GM12865 (cell line): ENCODE data around the gene RIMS1.
A peak's percentile ranks its signal among the peaks of the same experiment; 100 is the strongest.

ENCODE experiments used
- DNase-seq: peaks from one replicate; pipeline ENCODE4 v3.0.0; 2010; ENCODE audit warnings: low read depth
- H3K4me3 ChIP-seq: 2 replicates; pipeline ENCODE4 v1.5.1; 2011; ENCODE audit warnings: mild to moderate bottlenecking, low read depth, low read length, control low read depth
- CTCF ChIP-seq: IDR thresholded peaks from 2 replicates; pipeline ENCODE4 v1.5.1; 2011; ENCODE audit warnings: low read length, control low read depth, low read depth, inconsistent platforms; ENCODE audit not compliant: insufficient read depth; ENCODE audit errors: missing control alignments

Gene RIMS1

GRCh38 chr6:72130327-72130726 is 244.0 kb downstream of the RIMS1 start:
- no peak for TF ChIP-seq CTCF
- no peak overlapping the region for H3K4me3 ChIP-seq
- DNase-seq, result no peak

- peak; percentile 3 for DNase-seq
- H3K4me3 ChIP-seq, result no peak overlapping the region
- TF ChIP-seq CTCF, result no peak
Measured at GRCh38 chr6:72132427-72132826, 246.1 kb downstream of the RIMS1 start.

- H3K4me3 ChIP-seq, result no peak overlapping the region
- TF ChIP-seq CTCF, result no peak
- DNase-seq, result no peak
Measured at GRCh38 chr6:72132851-72133250, 246.5 kb downstream of the RIMS1 start.

DNA sequence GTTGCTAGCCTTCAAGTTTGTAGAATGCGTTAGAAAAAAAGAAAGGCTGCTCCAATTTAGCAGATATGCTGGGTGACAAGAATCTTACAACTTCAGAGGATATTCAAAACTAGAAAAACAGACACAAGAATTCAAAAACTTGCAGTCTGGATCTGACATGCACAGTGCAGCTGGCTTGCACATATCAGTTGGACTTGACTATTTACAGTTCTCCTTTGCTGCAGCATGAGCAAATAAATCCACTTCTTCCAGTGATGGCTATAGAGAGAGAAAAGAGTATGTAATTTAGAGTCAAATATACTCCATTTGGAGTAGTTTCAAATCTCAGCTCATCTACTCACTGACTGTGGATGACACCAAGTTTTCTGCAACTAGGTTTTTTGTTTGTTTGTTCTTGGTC is 247.0 kb downstream of the RIMS1 start:
- H3K4me3 ChIP-seq, result no peak overlapping the region
- DNase-seq, result no peak
- no peak for TF ChIP-seq CTCF

DNA sequence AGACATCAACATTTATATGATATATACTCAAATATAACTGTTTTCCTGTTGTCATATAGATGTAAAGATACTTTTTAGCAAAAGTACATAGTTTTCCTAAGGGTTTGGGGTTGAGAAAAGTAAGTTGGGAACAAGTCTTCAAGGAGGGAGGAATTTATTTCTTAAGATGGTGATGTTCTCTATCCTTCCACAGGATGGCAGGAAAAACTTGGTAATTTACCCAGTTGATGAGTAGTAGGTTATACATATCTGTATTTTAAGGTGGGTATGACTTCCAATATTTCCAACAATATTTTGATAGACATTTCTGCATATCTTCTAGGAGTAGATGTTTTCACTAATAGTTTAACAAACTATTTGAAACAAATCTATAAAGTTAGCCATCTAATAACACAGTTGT is 254.4 kb downstream of the RIMS1 start:
- no peak for DNase-seq
- H3K4me3 ChIP-seq, result no peak overlapping the region
- TF ChIP-seq CTCF, result no peak

DNA sequence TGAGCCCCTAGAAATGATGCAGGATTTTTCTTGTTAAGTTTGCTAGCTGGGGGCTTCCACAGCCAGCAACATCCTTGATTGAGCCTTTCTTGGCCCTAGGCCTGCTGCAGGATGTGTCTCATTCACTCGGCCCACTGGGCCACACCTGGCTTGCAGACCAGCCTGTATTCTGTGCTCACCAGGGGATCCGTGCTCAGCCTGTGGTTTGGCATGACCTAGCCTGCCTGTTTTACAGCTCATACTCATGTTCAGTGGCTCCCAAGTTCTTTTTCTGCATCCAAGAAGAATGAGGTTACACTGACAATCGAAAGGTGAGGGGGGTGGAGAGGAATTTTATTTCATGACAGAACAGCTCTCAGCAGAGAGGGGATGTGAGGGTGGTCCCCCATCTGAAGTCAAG is 263.4 kb downstream of the RIMS1 start:
- H3K4me3 ChIP-seq, result no peak overlapping the region
- TF ChIP-seq CTCF, result no peak
- no peak for DNase-seq

DNA sequence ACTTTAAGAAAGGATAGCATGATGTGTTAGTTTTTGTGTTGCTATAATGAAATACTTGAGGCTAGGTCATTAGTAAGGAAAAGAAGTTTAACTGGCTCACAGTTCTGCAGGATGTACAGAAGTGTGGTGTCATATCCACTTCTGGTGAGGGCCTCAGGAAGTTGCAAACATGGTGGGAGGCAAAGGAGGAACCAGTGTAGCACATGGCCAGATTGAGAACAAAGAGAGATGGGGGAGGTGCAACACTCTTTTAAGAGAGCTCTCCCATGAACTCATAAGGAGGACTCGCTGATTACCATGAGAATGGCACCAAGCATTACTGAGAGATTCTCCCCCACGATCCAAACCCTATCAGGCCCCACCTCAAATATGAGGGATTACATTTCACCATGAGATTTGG is 265.4 kb downstream of the RIMS1 start:
- no peak for TF ChIP-seq CTCF
- H3K4me3 ChIP-seq, result no peak overlapping the region
- no peak for DNase-seq
